ENCODE data around the gene ACAP2.
A peak's percentile ranks its signal among the peaks of the same experiment; 100 is the strongest.

The ACAP2 gene

GRCh38 chr3:195445885-195446284 is 3.1 kb upstream of the ACAP2 start:
- no peak overlapping the region for H3K4me3 ChIP-seq (ENCODE audit: low read depth, low read length)
- TF ChIP-seq MYC (IDR thresholded peaks at IDR 0.05; ENCODE audit: low read depth, low read length) (no peak), CTCF (IDR thresholded peaks at IDR 0.05; ENCODE audit: low read depth, low read length) (no peak), MAX (IDR thresholded peaks at IDR 0.05; ENCODE audit: low read depth, low read length) (no peak), POLR2A (IDR thresholded peaks at IDR 0.05; ENCODE audit: extremely low read depth, insufficient read length) (no peak)
- DNase-seq (ENCODE audit: low read depth): no peak

- peak overlapping the region; percentile 56 for H3K4me3 ChIP-seq (ENCODE audit: low read depth, low read length)
- TF ChIP-seq MYC (IDR thresholded peaks at IDR 0.05; ENCODE audit: low read depth, low read length): 0 out of 2 replicates have a peak, but pooled peaks have one; percentile 1
- TF ChIP-seq MAX (IDR thresholded peaks at IDR 0.05; ENCODE audit: low read depth, low read length): no peak
- TF ChIP-seq CTCF (IDR thresholded peaks at IDR 0.05; ENCODE audit: low read depth, low read length): no peak
- no peak for TF ChIP-seq POLR2A (IDR thresholded peaks at IDR 0.05; ENCODE audit: extremely low read depth, insufficient read length)
- DNase-seq (ENCODE audit: low read depth): no peak
Observed at GRCh38 chr3:195443391-195443989, 670 bp upstream of the ACAP2 start.

- TF ChIP-seq POLR2A (IDR thresholded peaks at IDR 0.05; ENCODE audit: extremely low read depth, insufficient read length) (no peak), MYC (IDR thresholded peaks at IDR 0.05; ENCODE audit: low read depth, low read length) (peak; percentile 62; the same call in 1 of the 2 replicates), MAX (IDR thresholded peaks at IDR 0.05; ENCODE audit: low read depth, low read length) (peak; percentile 30), CTCF (IDR thresholded peaks at IDR 0.05; ENCODE audit: low read depth, low read length) (no peak)
- DNase-seq (ENCODE audit: low read depth): peak; percentile 88
- peak overlapping the region; percentile 86 for H3K4me3 ChIP-seq (ENCODE audit: low read depth, low read length)
Observed at GRCh38 chr3:195441992-195442572, 738 bp downstream of the ACAP2 start.

- DNase-seq (ENCODE audit: low read depth): no peak
- TF ChIP-seq POLR2A (IDR thresholded peaks at IDR 0.05; ENCODE audit: extremely low read depth, insufficient read length) (no peak), CTCF (IDR thresholded peaks at IDR 0.05; ENCODE audit: low read depth, low read length) (no peak), MYC (IDR thresholded peaks at IDR 0.05; ENCODE audit: low read depth, low read length) (no peak; the same call in 1 of the 2 replicates), MAX (IDR thresholded peaks at IDR 0.05; ENCODE audit: low read depth, low read length) (no peak)
- peak overlapping the region; percentile 86 for H3K4me3 ChIP-seq (ENCODE audit: low read depth, low read length)
Observed at GRCh38 chr3:195441476-195441991, 1.3 kb downstream of the ACAP2 start.

GRCh38 chr3:195441051-195441450 is 1.8 kb downstream of the ACAP2 start:
- no peak for DNase-seq (ENCODE audit: low read depth)
- TF ChIP-seq MYC (IDR thresholded peaks at IDR 0.05; ENCODE audit: low read depth, low read length): no peak
- H3K4me3 ChIP-seq (ENCODE audit: low read depth, low read length): peak overlapping the region; percentile 86

- peak overlapping the region; percentile 86 for H3K4me3 ChIP-seq (ENCODE audit: low read depth, low read length)
- TF ChIP-seq MYC (IDR thresholded peaks at IDR 0.05; ENCODE audit: low read depth, low read length): no peak
- DNase-seq (ENCODE audit: low read depth): no peak
Observed at GRCh38 chr3:195440379-195440778, 2.4 kb downstream of the ACAP2 start.

Data from NB4 (cell line).